K562 (cell line): ENCODE results near the gene GALNT5. TPM values are rescaled to one million over a fixed set of nuclear protein-coding genes. Genes with fewer than 3 reads are reported as not detected.
A peak's percentile ranks its signal among the peaks of the same experiment; 100 is the strongest.

Experiments
- E2F5 ChIP-seq: sonication (generic); formaldehyde crosslinking; IDR thresholded peaks from 2 replicates; pipeline ENCODE4 v1.8.0; 2022; ENCODE audit warnings: mild to moderate bottlenecking, missing genetic modification reagents
- EHMT2 ChIP-seq: fragments of 450-650 bp; IDR thresholded peaks from 2 replicates; pipeline ENCODE4 v1.6.1; 2018; ENCODE audit warnings: antibody characterized with exemption
- ERF ChIP-seq: fragments of 450-650 bp; formaldehyde crosslinking; IDR thresholded peaks from 2 replicates; pipeline ENCODE4 v1.4.0; 2020; ENCODE audit warnings: mild to moderate bottlenecking, mixed read lengths
- FIP1L1 ChIP-seq: fragments of 200-400 bp; formaldehyde crosslinking; IDR thresholded peaks from 2 replicates; pipeline ENCODE4 v1.6.1; 2018; ENCODE audit warnings: mild to moderate bottlenecking, low read depth, low read length; ENCODE audit not compliant: poor library complexity, severe bottlenecking
- IFI16 ChIP-seq: fragments of 250-450 bp; sonication (Bioruptor Pico); IDR thresholded peaks from 2 replicates; pipeline ENCODE4 v2.1.2; 2022; ENCODE audit warnings: mild to moderate bottlenecking, inconsistent platforms
- KDM5B ChIP-seq: fragments of 200-600 bp; sonication (generic); IDR thresholded peaks from 2 replicates; pipeline ENCODE4 v1.6.1; 2012; ENCODE audit warnings: low read depth, mild to moderate bottlenecking, moderate library complexity, low read length, control low read depth, inconsistent platforms; ENCODE audit not compliant: insufficient replicate concordance
- RBM17 ChIP-seq: fragments of 200-400 bp; formaldehyde crosslinking; IDR thresholded peaks from 2 replicates; pipeline ENCODE4 v1.6.1; 2017; ENCODE audit warnings: low read depth, mild to moderate bottlenecking, low read length, borderline replicate concordance
- RCOR1 ChIP-seq, 2 experiments: IDR thresholded peaks; 2 replicates each; pipeline ENCODE4 v1.6.1; 2012; ENCODE audit warnings: low read depth in 2 of 2, low read length in 2 of 2, borderline replicate concordance in 1 of 2, improper control_type of control experiment in 1 of 2
- SUPT5H ChIP-seq: fragments of 450-650 bp; IDR thresholded peaks from 2 replicates; pipeline ENCODE4 v1.6.1; 2016
- TRIM28 ChIP-seq: fragments of 450-650 bp; IDR thresholded peaks from 2 replicates; pipeline ENCODE4 v1.6.1; 2017
- YY1 ChIP-seq, 3 experiments: IDR thresholded peaks; 2 replicates each; pipeline ENCODE4 v1.6.1; 2011; ENCODE audit warnings: low read length in 2 of 3, mild to moderate bottlenecking in 2 of 3, moderate library complexity in 2 of 3, borderline replicate concordance in 1 of 3, control low read depth in 1 of 3, low read depth in 1 of 3; ENCODE audit not compliant: insufficient read depth in 3 of 3, insufficient replicate concordance in 2 of 3, control insufficient read depth in 1 of 3, insufficient read length in 1 of 3; ENCODE audit errors: extremely low read depth in 1 of 3
- ZNF511 ChIP-seq: sonication (generic); formaldehyde crosslinking; IDR thresholded peaks from 2 replicates; pipeline ENCODE4 v1.8.0; 2022; ENCODE audit warnings: mild to moderate bottlenecking, missing genetic modification reagents
- ZNF592 ChIP-seq: fragments of 450-650 bp; IDR thresholded peaks from 2 replicates; pipeline ENCODE4 v1.6.1; 2017; ENCODE audit warnings: antibody characterized with exemption, mild to moderate bottlenecking
- ZNF780A ChIP-seq: fragments of 250-450 bp; sonication (Bioruptor Pico); IDR thresholded peaks from 2 replicates; pipeline ENCODE4 v1.5.0; 2021; ENCODE audit warnings: mild to moderate bottlenecking
- polyA plus RNA-seq, 8 experiments: library from polyadenylated mRNA; depleted of rRNA in 4 of 8; stranded (reverse) in 5 of 8; unstranded in 3 of 8; fragments of >200 nt; fragmentation: Nextera tagmentation in 2 of 8; fragmentation: Illumina TruSeq in 1 of 8; extraction: Ambion mirVana in 2 of 8; extraction: Trizol in 1 of 8; gene quantifications; 2 replicates each; pipeline versions ENCODE4 v1.2.1 to v1.2.3, GENCODE V29; 2011 to 2014; ENCODE audit warnings: inconsistent platforms in 1 of 8, missing spikeins in 1 of 8
- total RNA-seq, 7 experiments: library from RNA; depleted of rRNA in 6 of 7; stranded (reverse); fragments of >200 nt in 6 of 7; fragmentation: Illumina TruSeq in 2 of 7; extraction: Trizol in 2 of 7; gene quantifications; 2 replicates each; pipeline versions ENCODE4 v1.2.1 to v1.2.3, GENCODE V29; 2011 to 2021; ENCODE audit warnings: low replicate concordance in 1 of 7
- TF ChIP-seq, protein P1 (sequence below): sonication (generic); formaldehyde crosslinking; IDR thresholded peaks from 2 replicates; pipeline ENCODE4 v1.8.0; 2022; ENCODE audit warnings: mild to moderate bottlenecking, missing genetic modification reagents, borderline replicate concordance

The GALNT5 gene
- total and polyA plus RNA-seq, 9 of the 15 experiments (the other 6 are each of a cell fraction or from before 2014, with no cell fraction given) = 21.6 to 73.0 (median 54.7) TPM

GRCh38 chr2:157258520-157259326 lies 1.2 kb downstream of the GALNT5 start (continued):
- no peak for TF ChIP-seq ZNF511 (CRISPR knock-in tag)
- peak; percentile 41; the same call in 1 of the 2 replicates for TF ChIP-seq TRIM28
- TF ChIP-seq KDM5B = peak; percentile 75
- peak; percentile 31; the same call in 1 of the 2 replicates for TF ChIP-seq ERF
- peak; percentile 30; the same call in 1 of the 2 replicates for TF ChIP-seq EHMT2
- TF ChIP-seq RCOR1 (IDR thresholded peaks at IDR 0.05; ENCODE audit: borderline replicate concordance in 1 of 2, low read depth in 2 of 2, low read length in 2 of 2) = peak in 1 of 2 experiments; percentile 77; a peak in 2 of 4 replicates
- no peak for TF ChIP-seq ZNF780A (CRISPR knock-in tag)
- TF ChIP-seq YY1 (IDR thresholded peaks at IDR 0.05; ENCODE audit: borderline replicate concordance in 1 of 3, control insufficient read depth in 1 of 3, extremely low read depth in 1 of 3, insufficient read depth in 3 of 3, insufficient read length in 1 of 3, insufficient replicate concordance in 2 of 3, low read depth in 1 of 3, low read length in 2 of 3) = peak in 1 of 3 experiments; percentile 43
- no peak for TF ChIP-seq IFI16 (CRISPR knock-in tag)
- TF ChIP-seq, protein P1, sequence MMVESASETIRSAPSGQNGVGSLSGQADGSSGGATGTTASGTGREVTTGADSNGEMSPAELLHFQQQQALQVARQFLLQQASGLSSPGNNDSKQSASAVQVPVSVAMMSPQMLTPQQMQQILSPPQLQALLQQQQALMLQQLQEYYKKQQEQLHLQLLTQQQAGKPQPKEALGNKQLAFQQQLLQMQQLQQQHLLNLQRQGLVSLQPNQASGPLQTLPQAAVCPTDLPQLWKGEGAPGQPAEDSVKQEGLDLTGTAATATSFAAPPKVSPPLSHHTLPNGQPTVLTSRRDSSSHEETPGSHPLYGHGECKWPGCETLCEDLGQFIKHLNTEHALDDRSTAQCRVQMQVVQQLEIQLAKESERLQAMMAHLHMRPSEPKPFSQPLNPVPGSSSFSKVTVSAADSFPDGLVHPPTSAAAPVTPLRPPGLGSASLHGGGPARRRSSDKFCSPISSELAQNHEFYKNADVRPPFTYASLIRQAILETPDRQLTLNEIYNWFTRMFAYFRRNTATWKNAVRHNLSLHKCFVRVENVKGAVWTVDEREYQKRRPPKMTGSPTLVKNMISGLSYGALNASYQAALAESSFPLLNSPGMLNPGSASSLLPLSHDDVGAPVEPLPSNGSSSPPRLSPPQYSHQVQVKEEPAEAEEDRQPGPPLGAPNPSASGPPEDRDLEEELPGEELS (CRISPR knock-in tag) = 0 out of 2 replicates have a peak, but pooled peaks have one; percentile 38
- 0 out of 2 replicates have a peak, but pooled peaks have one; percentile 25 for TF ChIP-seq E2F5
- TF ChIP-seq SUPT5H = peak; percentile 90
- TF ChIP-seq ZNF592 = no peak
- TF ChIP-seq FIP1L1 = no peak
- TF ChIP-seq RBM17 = no peak
